Activated naive CD4-positive, alpha-beta T cell treated with anti-CD3 and anti-CD28 coated beads, Interleukin-2, amount 50 U/mL, for 72 hours (primary cell): ENCODE measurements around the gene CPNE4. TPM values are rescaled to one million over a fixed set of nuclear protein-coding genes. Genes with fewer than 3 reads are reported as not detected.

Experiments
- ATAC-seq, 2 donors: fragments of 150-1000 bp; cut with Tn5 transposase; 2 replicates each; pipeline ENCODE4 v1.10.0; 2021; ENCODE audit warnings: mild to moderate bottlenecking in 2 of 2, moderate library complexity in 2 of 2
- DNase-seq, 2 donors: peaks; one replicate each; pipeline ENCODE4 v3.0.0; 2021 to 2022; ENCODE audit warnings: low spot score in 2 of 2
- H3K27ac Mint-ChIP-seq, 2 donors: one replicate each; pipeline ENCODE4 v1.8.0; 2022; ENCODE audit warnings: mild to moderate bottlenecking in 2 of 2, mixed read lengths in 2 of 2
- H3K36me3 Mint-ChIP-seq, 2 donors: one replicate each; pipeline ENCODE4 v1.8.0; 2022; ENCODE audit warnings: mixed read lengths in 2 of 2
- H3K9me3 Mint-ChIP-seq, 2 donors: one replicate each; pipeline ENCODE4 v1.8.0; 2022; ENCODE audit warnings: mixed read lengths in 2 of 2
- total RNA-seq, 2 donors: library from RNA; stranded (reverse); gene quantifications; one replicate each; pipeline ENCODE4 v1.2.3, GENCODE V29; 2022

The CPNE4 gene
- total RNA-seq, 2 donors from 2014 or later = 0.07 TPM; not detected in 1

GRCh38 chr3:131692356-131692755 lies 342.5 kb downstream of the CPNE4 start:
- no peaks in the 10 kb centered on the region for H3K36me3 Mint-ChIP-seq
- no peak for ATAC-seq
- no peak overlapping the region for H3K27ac Mint-ChIP-seq
- peaks cover 3 to 4% of the 10 kb centered on the region in 2 donors for H3K9me3 Mint-ChIP-seq
- no peak for DNase-seq

DNA sequence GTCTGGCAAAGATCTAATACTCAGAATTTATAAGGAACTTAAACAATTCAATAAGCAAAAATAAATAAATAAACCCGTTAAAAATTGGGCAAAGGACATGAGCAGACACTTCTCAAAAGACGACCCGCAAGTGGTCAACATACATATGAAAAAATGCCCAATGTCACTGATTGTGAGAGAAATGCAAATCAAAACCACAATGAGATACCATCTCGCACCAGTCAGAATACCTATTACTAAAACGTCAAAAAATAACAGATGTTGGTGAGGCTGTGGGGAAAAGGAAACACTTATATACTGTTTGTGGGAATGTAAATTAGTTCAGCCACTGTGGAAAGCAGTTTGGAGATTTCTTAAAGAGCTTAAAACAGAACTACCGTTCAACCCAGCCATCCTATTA lies 344.0 kb downstream of the CPNE4 start:
- Mint-ChIP-seq H3K36me3 (no peaks in the 10 kb centered on the region), H3K9me3 (peaks cover 3 to 4% of the 10 kb centered on the region in 2 donors), H3K27ac (no peak overlapping the region)
- no peak for ATAC-seq
- no peak for DNase-seq

- DNase-seq = no peak
- Mint-ChIP-seq H3K36me3 (no peaks in the 10 kb centered on the region), H3K9me3 (peaks cover 4% of the 10 kb centered on the region in 2 donors), H3K27ac (no peak overlapping the region)
- no peak for ATAC-seq
These were observed 346.4 kb downstream of the CPNE4 start for GRCh38 chr3:131688370-131688769.

DNA sequence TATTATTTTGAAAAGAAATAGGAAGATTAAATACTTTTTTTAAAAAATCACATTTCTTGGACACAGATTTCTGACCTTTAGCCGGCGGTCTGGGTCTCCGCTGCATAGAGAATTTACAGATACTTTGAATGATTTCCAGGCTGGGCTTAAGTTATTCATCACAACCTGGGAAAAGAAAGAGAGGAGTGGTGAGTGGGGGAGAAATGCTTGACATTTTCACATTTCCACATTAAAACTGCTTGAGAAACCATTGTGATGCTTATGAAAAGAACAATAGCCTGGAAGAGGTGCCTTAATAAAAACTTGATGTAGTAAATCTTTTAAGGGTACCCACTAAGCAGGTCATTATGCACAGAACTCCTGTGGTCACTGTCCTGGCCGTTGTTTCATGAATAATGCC lies 365.2 kb downstream of the CPNE4 start:
- no peak for DNase-seq
- Mint-ChIP-seq H3K27ac (no peak overlapping the region), H3K36me3 (no peaks in the 10 kb centered on the region), H3K9me3 (no peaks in the 10 kb centered on the region)
- ATAC-seq = no peak

DNA sequence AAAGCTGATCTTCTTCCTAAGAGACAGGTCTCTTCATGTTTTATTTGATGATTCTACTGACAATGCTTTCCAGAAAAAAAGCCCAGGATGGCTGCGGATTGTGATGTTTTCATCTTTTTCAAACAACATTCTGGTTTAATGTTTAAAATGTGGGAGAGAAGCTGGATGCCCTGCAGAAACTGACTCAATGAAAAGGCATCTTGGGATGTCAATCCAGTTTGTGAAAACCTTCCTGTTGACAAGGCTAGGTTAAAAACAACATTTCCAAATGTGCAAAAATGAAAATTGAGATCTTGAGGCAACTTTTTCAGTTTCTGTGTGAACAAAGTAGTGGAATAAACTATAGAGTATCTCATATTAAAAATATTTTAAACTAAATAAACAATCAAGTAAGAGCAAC lies 376.0 kb downstream of the CPNE4 start:
- H3K27ac Mint-ChIP-seq = no peak overlapping the region
- no peaks in the 10 kb centered on the region for H3K36me3 Mint-ChIP-seq
- ATAC-seq = no peak
- no peak for DNase-seq
- H3K9me3 Mint-ChIP-seq = peaks cover 6 to 9% of the 10 kb centered on the region in 2 donors

DNA sequence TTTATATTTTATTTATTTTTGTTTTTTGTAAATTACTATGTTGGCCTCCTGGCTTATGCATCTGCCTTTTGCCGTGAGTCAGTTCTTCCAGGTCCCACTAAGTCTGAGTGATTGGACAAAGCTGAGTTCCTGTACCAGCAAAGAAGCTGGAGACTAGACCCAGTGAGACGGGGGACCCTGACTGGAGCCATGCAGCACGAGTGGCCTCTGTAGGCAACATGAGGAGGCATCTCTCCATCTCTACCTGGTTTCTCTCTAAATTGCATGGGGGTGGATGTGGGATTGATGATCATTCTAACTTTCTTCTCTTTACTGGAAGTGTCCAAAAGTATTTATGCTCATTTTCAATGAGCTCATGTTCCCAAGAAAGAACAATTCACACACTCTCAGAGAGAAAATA lies 376.7 kb downstream of the CPNE4 start:
- peaks cover 6 to 9% of the 10 kb centered on the region in 2 donors for H3K9me3 Mint-ChIP-seq
- H3K27ac Mint-ChIP-seq = no peak overlapping the region

GRCh38 chr3:131655070-131655690 lies 379.6 kb downstream of the CPNE4 start:
- no peak for ATAC-seq
- no peaks in the 10 kb centered on the region for H3K9me3 Mint-ChIP-seq
- no peak overlapping the region for H3K27ac Mint-ChIP-seq
- no peak for DNase-seq
- no peaks in the 10 kb centered on the region for H3K36me3 Mint-ChIP-seq

More for the DNA sequence above, 376.7 kb downstream of the CPNE4 start:
- no peak for ATAC-seq
- H3K36me3 Mint-ChIP-seq = no peaks in the 10 kb centered on the region
- no peak for DNase-seq

DNA sequence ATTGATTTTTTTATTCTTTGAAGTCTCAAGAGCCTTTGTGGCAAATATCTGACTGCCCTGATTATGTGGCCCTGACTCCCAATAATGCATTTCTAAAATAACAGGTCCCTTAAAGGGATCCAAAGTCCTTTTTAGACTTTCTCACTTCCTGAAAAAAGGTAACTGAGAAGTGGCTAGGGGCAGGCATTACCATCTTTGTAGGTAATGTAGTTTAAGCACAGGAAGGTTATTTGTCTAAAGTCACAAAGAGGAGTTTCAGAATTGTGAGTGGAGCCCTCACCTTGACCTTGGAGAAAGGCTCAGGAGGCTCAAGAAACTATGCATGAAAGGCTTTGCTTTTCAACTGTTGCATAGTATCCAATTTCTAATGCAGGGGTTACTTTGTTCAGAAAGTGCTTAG lies 389.2 kb downstream of the CPNE4 start:
- Mint-ChIP-seq H3K9me3 (no peaks in the 10 kb centered on the region), H3K27ac (no peak overlapping the region), H3K36me3 (no peaks in the 10 kb centered on the region)
- DNase-seq (no peak), ATAC-seq (no peak)

DNA sequence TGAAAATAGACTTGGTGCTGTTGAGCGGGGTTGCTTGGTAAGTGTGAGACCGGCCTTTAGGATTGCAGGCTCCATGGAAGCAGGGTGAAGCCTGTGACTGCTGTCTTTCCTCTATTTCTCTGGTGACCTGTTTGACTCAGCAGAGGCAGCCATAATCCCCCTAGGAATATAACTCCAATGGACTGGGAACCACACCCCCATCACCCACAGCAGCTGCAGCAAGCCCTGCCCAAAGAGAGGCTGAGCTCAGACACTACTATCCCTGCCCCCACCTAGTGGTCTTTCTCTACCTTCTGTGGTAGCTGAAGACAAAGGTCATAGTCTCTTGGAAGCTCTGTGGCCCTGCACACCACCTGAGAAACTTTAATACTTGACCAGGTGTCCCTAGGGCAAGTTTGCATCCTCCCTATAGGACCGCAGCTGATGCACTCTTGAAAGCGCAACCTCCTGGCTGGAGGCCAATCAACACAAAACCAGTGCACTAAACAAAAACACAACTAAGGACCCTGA lies 398.5 kb downstream of the CPNE4 start:
- Mint-ChIP-seq H3K9me3 (peaks cover 0 to 5% of the 10 kb centered on the region in 2 donors), H3K27ac (no peak overlapping the region), H3K36me3 (no peaks in the 10 kb centered on the region)
- no peak for DNase-seq
- ATAC-seq = no peak

- no peak for ATAC-seq
- DNase-seq = no peak
- H3K36me3 Mint-ChIP-seq = no peaks in the 10 kb centered on the region
- no peak overlapping the region for H3K27ac Mint-ChIP-seq
- H3K9me3 Mint-ChIP-seq = no peaks in the 10 kb centered on the region
These were observed 404.0 kb downstream of the CPNE4 start for GRCh38 chr3:131630807-131631206.

DNA sequence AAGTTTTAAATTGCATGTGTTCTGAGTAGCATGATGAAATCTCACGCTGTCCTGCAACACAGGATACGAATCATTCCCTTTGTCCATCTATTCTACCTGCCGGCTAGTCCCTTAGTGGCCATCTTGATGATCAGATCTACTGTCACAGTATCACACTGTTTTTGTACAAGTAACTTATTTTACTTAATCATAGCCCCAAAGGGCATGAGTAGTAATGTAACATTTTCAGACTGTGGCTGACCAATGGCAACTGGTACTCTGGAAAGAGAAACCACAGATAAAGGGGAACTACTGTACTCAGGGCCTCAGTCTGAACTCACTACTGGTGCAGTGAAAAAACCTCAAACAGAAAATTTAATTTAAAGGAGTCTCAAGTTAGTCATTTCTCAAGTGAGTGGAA lies 404.7 kb downstream of the CPNE4 start:
- peak in 1 of 2 donors; percentile 34 for ATAC-seq
- Mint-ChIP-seq H3K36me3 (no peaks in the 10 kb centered on the region), H3K9me3 (no peaks in the 10 kb centered on the region), H3K27ac (no peak overlapping the region)
- no peak for DNase-seq

- DNase-seq = no peak
- H3K27ac Mint-ChIP-seq = no peak overlapping the region
- no peak for ATAC-seq
- H3K36me3 Mint-ChIP-seq = no peaks in the 10 kb centered on the region
- H3K9me3 Mint-ChIP-seq = no peaks in the 10 kb centered on the region
These were observed 411.4 kb downstream of the CPNE4 start for GRCh38 chr3:131623431-131623830.

GRCh38 chr3:131622726-131623125 lies 412.1 kb downstream of the CPNE4 start:
- ATAC-seq (no peak), DNase-seq (no peak)
- Mint-ChIP-seq H3K27ac (no peak overlapping the region), H3K36me3 (no peaks in the 10 kb centered on the region), H3K9me3 (no peaks in the 10 kb centered on the region)

DNA sequence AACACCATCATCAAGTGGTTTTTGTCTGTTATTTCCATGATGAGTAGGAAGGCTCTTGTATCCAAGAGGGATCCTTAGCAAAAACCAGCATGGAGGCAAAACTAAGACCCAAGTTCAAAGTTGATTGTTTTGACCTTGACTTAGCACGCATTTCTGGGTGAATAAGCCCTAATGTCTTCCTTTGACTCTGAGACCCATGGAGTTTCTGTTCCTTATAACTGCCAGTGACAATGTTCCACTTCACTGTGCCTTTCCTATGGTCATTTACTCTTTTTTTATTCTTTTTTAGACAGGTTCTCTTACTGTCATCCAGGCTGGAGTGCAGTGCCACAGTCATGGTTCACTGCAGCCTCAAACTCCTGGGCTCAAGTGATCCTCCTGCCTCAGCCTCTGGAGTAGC lies 413.8 kb downstream of the CPNE4 start:
- Mint-ChIP-seq H3K27ac (no peak overlapping the region), H3K36me3 (no peaks in the 10 kb centered on the region), H3K9me3 (no peaks in the 10 kb centered on the region)
- no peak for ATAC-seq
- DNase-seq = no peak

DNA sequence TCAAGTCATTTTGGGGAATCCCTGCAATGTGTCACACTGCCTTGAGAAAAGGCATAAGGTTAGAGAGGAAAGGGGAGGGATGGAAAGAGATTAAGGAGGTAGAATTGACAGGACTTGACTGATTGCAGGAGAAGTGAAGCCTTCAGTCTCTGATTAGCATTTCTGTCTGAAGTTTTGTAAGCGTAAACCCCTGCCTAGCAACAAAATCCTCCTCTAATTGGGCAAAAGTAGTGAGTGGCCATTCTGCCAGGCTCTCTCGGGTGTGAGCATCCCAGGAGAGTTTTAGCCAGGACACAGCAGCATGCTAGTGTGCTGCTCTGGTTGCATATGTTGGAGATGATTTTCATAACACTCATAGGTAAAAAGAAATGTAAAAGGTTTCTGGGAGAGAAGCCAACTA lies 415.0 kb downstream of the CPNE4 start:
- no peaks in the 10 kb centered on the region for H3K36me3 Mint-ChIP-seq
- ATAC-seq (no peak), DNase-seq (no peak)
- H3K9me3 Mint-ChIP-seq = no peaks in the 10 kb centered on the region
- no peak overlapping the region for H3K27ac Mint-ChIP-seq

DNA sequence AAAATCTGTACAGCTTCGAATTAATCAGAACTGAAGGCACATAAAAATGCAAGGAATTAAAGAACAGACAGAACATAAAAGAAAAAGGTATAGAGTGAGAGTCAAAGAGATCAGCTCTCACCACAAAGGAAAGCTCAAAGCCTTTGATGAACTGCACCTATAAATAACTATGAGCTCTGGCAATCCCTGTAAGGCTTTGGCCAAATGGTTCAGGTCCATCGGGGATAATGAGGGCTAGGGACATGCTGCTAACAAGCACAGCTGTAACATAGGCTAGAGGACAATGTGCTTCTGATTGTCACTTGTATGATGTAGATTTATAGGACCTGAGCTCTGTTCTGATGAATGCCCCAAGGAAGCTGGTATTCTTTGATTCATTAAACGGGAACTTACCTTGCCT lies 418.1 kb downstream of the CPNE4 start:
- no peak overlapping the region for H3K27ac Mint-ChIP-seq
- H3K9me3 Mint-ChIP-seq = no peaks in the 10 kb centered on the region
- DNase-seq (no peak), ATAC-seq (no peak)
- no peaks in the 10 kb centered on the region for H3K36me3 Mint-ChIP-seq

GRCh38 chr3:131612745-131613144 lies 422.1 kb downstream of the CPNE4 start:
- Mint-ChIP-seq H3K9me3 (no peaks in the 10 kb centered on the region), H3K36me3 (no peaks in the 10 kb centered on the region), H3K27ac (no peak overlapping the region)
- no peak for DNase-seq
- no peak for ATAC-seq

DNA sequence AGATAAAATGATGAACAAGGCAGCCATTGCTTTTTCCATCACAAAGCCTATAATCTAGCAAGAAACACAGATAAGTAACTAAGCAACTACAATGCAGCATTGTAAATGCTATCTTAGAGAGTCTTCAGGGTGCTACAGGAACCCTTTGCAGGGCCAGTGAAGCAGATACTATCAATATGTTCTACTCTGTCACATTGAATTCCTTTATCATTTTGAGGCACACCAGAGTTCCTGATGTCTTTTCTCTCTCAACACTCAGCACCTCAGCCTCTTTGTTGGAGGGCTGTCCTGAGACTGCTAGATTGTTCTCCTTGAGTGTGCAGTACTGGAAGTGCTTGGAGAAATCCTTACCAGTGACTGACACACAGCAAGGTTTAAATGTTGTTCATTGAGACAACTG lies 424.6 kb downstream of the CPNE4 start:
- no peaks in the 10 kb centered on the region for H3K9me3 Mint-ChIP-seq
- ATAC-seq (no peak), DNase-seq (no peak)
- no peak overlapping the region for H3K27ac Mint-ChIP-seq
- no peaks in the 10 kb centered on the region for H3K36me3 Mint-ChIP-seq
